ENCODE data around the gene DHRS4.
"Not testable (repeated sequence)": the region's sequence is repeated elsewhere in the genome, so short reads cannot be mapped to it uniquely, and the experiment has no call there.

Gene DHRS4

DNA sequence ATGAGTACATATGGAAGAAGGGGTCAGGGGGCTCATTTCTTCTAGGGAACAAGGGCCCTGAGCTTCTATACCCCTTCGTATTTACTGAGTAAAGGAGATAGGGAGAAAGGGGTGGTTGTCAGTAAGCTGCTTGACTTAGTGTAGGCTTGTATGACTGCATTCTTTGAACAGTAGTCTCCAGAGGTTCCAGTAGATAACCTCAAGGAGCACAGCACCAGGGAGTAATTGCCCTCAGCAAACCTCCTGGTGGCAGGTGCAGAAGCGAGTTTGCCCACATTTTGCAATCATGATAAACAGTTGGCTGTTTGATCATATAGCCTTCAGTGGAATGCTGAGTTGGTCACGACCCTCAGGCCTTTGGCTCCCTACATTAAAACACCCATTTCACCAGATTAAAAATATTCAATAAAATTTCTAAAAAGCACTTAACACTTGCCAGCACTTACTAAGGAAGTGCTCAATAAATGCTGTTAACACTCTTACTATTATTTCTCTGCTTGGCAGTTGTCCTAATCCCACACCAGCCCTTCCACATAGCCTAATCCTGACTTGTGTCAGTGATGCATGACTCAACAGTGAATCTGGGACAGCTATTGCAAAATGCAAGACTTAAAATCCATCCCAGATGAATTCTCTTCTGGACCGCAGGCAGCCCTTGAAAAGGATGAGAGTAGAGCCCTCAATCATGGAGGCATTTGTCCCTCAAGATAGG lies 31.5 kb downstream of the DHRS4 start:
- DNase-seq (ENCODE audit: low read depth) = peak; percentile 93

DNA sequence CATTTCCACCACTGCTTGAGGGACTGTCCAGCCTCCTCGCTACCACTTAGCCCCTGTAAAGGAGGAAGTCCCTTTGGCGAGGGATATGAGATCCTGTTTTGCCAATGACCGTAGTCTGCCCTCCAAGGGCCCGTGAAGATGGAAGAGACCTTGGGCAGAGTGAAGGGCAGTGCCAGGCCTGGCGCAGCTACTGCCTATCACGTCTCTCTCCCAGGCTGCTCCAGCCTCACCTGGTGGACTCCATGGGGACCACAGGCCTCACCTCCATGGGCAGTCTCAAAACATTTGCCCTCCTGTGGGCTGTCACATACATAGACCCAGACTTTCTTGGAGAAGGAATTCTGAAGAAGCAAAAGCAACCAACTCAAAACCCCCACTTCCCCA lies 34.6 kb downstream of the DHRS4 start:
- not testable (repeated sequence) for DNase-seq (ENCODE audit: low read depth)

- not testable (repeated sequence) for DNase-seq (ENCODE audit: low read depth)
These were observed 35.2 kb downstream of the DHRS4 start, which contains the start of gene DHRS4L2 for GRCh38 chr14:23988607-23989363. Gene DHRS4L2, plus strand, starts transcription at chr14:23988929. Its CDS starts 19 bp downstream, at chr14:23988948.

DNA sequence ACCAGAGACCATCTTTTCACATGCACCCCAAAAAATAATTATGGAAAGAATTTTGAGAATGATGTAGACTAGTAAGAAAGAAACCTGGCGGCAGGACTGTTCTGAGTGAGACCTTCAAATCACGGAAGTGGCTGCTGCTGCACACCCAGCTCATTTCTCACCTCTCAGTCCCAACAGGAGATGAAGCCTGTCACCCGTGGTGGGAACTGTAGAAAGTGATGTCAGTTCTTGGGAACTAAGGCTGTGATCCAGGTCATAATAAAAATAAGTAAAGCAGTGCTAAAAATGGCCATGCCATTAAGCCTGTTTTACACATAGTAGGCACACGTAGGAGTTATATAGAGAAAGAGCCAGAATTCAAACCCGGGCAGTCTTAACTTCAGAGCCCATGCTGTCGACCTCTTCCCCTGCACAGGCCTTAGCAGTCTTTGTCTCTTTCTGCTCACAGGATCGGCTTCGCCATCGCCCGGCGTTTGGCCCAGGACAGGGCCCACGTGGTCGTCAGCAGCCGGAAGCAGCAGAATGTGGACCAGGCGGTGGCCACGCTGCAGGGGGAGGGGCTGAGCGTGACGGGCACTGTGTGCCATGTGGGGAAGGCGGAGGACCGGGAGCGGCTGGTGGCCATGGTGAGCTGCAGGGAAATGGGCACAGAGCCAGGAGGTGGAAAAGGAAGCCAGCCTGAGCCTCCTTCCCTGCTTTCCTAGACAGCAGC lies 36.3 kb downstream of the DHRS4 start:
- DNase-seq (ENCODE audit: low read depth) = not testable (repeated sequence)

GRCh38 chr14:23990961-23991360 lies 37.4 kb downstream of the DHRS4 start:
- not testable (repeated sequence) for DNase-seq (ENCODE audit: low read depth)

DNA sequence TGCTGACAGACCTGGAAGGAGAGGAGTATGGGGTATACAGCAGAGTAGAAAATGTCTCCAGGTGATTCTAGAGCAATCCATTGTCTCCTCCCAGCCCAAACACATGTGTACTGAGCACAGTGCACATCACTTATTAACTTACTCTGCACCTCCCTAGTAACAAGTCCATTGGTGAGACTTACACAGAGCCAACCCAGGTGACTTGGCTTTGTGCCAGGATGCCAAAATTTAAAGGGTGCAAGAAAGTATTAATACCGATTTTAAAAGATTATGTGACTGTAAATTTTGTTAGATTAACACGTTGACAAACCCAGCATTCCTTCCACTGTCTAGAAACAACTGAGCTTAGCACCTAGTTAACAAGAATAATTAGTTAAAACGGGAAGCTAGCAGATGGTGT lies 39.5 kb downstream of the DHRS4 start:
- DNase-seq (ENCODE audit: low read depth) = not testable (repeated sequence)

- DNase-seq (ENCODE audit: low read depth) = not testable (repeated sequence)
These were observed 42.4 kb downstream of the DHRS4 start for GRCh38 chr14:23996009-23996408.

- not testable (repeated sequence) for DNase-seq (ENCODE audit: low read depth)
These were observed 43.3 kb downstream of the DHRS4 start for GRCh38 chr14:23996825-23997224.

DNA sequence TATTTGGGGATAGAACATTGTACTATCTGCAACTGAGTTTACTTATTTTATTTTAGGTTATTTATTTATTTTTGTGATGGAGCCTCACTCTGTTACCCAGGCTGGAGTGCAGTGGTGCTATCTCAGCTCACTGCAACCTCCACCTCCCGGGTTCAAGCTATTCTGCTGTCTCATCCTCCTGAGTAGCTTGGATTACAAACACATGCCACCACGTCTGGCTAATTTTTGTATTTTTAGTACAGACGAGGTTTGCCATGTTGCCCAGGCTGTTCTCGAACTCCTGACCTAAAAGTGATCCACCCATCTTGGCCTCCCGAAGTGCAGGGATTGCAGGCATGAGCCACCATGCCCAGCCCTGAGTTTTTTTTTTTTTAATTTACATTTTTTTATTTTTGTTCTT lies 46.1 kb downstream of the DHRS4 start:
- DNase-seq (ENCODE audit: low read depth) = not testable (repeated sequence)

DNA sequence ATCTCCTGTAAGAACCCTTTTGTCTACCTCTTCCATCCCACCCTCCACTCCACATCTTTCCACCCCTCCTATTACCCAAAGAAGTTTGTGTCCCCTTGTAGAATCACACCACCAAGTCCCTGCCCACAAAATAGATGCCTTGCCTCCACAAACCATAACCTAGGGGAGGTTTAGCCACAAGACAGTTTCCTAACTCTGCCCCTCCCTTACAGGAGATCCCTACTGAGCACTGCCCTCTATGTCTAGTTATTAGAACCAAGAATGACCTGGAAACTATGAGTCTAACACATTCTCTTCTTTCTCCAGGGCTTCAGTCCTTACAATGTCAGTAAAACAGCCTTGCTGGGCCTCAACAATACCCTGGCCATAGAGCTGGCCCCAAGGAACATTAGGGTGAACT lies 47.5 kb downstream of the DHRS4 start:
- DNase-seq (ENCODE audit: low read depth) = not testable (repeated sequence)

- DNase-seq (ENCODE audit: low read depth) = not testable (repeated sequence)
These were observed 48.1 kb downstream of the DHRS4 start for GRCh38 chr14:24001679-24002078.

DNA sequence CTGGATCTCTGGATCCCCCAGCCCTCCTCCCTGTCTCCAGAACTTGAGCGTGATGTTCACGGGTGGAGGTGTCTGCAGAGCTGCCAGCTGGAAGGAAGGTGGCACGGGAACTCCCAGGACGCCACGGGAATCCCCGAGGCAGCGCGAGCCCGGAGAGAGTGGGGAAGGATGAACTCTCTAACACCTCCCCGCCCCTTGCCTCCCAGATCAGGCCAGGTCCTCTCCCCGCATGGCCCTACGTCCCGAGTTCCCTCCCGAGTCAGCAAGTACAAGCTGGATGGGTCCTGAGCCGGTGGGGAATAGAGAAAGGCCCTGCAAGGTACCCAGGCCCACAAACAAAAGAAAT lies 52.9 kb downstream of the DHRS4 start:
- DNase-seq (ENCODE audit: low read depth) = not testable (repeated sequence)

DNA sequence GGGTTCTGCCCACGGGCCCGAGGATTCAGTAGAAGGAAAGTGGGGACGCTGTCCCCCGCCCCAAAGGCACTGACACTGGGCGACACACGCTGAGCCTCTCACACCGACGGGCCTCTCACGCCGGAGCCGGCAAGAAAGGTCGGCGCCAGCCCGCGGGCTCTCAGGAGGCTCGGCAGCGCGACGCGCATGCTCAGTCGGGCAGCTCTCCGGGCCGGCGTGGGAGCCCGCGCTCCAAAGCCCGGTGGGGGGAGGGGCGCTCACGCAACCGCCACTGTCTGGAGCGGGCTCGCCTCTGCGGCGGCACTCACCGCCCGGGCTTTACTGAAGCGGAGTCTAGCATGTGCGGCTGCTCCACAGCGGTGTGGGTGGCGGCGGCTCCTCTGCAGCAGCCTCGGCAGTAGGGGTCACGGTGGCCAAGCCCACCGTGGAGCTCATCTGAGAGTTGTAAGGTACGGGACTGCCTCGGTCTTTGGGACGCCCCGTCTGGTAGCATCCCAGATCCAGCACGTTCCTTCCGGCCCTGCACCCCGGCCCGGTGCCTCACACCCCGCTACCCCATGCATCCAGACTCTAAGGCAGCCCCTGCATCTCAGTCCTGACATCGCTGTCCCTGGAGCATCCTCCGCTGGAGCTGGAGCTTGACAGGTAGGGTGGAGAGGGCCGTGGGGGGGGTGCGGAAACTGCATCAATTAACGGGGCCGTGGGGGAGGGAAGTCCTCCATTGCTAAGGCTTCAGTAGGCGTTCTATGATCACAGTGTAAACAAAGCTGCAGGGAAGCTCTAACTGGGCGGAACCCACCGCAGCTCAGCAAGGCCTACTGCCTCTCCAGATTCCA lies 53.5 kb downstream of the DHRS4 start:
- not testable (repeated sequence) for DNase-seq (ENCODE audit: low read depth)

DNA sequence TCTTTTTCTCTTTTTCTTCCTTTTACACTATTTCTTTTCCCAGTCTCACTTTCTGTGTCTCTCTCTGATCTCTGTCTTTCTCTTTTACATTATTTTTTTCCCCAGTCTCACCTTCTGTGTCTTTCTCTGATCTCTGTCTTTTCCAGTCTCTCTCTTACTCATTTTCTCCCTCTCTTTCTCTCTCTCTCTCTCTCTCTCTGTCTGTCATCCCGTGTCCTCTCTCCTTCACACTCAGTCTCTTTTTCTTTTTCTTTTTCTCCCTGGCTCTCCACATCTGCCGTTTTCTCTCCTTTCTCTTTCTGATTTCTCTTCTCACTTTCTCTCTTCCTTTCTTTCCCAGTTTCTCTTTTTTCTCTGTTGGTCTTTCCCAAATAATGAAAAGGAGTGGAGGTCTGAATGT lies 57.5 kb downstream of the DHRS4 start:
- no peak for DNase-seq (ENCODE audit: low read depth)

GRCh38 chr14:24012726-24013273 lies 59.2 kb downstream of the DHRS4 start:
- DNase-seq (ENCODE audit: low read depth) = not testable (repeated sequence)

DNA sequence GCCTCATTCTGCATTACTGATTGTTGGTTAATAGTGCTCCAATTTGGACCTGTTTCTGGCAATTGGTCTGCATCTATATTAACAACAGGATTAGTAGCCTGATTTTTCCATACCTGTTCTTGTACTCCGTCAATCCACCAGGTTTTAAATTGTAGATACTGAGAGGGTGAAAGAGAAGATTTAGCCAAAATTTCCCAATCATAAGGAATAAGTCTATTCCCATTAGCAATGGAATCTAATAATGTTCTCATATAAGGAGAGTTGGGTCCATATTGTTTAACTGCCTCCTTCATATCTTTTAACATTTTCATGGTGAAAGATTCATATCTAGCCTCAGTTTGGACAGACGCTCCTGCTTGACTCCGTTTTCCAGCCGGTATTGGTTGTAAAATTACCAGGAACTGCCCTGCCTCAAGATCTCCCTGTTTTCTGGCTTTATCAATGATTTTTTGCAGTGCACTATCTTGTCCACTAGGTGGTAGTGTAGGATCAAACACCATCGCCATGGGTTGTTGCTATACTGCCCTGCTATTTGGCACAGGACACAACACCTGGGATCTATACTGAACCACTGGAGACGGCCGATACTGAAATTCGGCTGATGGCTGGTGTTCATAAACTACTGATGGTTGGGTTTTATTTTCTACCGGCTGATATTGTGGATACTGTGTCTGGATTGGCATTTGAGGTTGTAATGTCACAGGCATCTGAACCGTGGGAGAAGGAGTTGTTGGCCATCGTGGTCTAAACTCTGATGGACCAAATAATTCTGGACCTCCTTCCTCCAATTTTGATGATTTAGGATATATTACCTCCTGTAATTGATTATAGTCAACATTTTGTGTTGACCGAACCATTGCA lies 60.3 kb downstream of the DHRS4 start:
- peak; percentile 16 for DNase-seq (ENCODE audit: low read depth)

- not testable (repeated sequence) for DNase-seq (ENCODE audit: low read depth)
These were observed 62.2 kb downstream of the DHRS4 start for GRCh38 chr14:24015745-24016144.
